Measurements from ENCODE around the gene CTAGE6.
"Not testable (repeated sequence)": the region's sequence is repeated elsewhere in the genome, so short reads cannot be mapped to it uniquely, and the experiment has no call there.

Gene CTAGE6

DNA sequence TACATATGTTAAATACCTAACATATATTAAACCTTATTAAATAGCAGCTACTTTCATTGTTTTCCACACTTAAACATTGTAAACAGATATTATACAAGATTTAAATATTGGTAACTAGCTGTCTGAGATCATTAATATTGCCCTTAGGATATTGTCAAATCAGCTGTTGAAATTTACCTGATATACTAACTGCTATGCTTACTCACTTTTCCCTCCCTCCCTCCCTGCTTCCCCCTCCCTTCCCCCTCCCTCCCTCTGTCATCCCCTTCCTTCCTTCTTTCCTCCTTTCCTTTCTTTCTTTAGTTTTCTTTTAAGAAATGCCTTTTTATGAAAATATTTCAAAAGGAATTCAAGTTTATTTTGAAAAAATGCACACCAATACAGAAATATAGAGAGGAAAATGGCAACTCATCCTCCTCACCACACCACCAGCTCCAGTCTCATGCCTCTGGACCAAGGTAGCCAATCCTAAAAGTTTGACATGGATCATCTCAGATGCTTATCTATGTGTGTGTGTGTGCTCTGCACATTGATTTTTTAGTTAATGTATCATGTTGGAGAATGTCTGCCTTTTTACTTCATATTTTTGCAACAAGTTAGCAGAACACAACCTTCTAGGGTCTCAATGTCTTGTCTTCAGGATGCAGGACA is 41.8 kb downstream of the CTAGE6 start:
- not testable (repeated sequence) for DNase-seq

DNA sequence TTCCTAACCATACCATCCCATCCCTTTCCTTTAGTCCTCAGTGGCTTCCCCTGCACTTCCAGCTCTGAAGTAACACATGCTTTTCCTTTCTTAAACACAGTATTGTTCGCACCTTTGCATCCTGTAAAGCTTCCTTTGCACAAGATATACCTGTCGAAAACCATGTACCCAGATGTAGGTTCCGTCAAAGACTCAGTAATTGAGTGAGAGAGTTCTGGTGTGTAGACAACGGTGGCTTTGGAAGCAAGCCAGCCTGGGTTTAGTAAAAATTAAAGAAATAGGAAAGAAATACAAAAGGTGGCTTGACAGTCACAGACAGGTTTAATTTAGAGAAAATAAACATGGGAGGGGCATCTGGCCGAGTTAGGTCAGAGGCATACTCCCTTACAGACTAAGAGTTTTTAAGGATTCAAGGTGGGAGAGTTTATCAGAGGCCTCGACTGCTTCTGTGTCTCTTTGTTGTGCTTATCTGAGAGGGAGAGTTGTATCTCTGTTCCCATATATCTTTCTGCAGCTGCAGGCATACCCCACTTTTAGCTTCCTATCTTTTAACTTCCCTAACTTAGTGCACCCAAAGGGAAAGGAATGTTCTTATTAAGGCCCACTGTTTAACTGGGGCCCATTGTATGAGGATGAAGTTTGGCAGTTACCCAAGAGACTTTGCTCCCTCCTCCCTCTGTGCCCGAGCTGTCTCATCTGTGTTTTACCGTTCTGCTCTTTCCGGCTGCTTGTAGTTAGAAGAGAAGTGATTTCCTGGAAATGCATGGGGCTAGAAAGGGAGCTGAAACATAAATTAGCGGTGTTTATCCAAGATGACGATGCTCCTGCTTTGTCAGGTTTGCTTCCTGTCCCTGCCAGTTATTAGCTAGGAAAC is 42.7 kb downstream of the CTAGE6 start:
- not testable (repeated sequence) for DNase-seq

GRCh38 chr7:143712381-143712780 is 45.1 kb downstream of the CTAGE6 start:
- not testable (repeated sequence) for DNase-seq

GRCh38 chr7:143711727-143712324 is 45.7 kb downstream of the CTAGE6 start:
- DNase-seq: not testable (repeated sequence)

DNA sequence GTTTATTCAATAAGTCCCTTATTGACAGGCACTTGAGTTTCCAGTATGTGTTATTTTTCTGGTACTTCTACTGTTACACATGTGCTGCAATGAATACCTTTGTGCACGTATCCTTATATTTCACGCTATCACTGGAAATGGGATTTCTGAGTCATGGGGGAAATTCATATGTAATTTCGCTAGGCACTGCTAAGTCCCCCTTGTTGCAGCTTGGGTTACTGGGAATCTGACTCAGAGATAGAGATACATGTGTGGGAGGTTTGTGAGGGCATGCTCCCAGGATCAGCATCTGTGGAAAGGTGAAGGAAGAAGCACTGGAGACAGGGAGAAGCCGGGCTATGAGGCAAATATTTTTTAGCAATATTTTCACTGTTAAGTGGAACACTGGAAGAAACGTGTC is 47.6 kb downstream of the CTAGE6 start:
- not testable (repeated sequence) for DNase-seq
